NB4 (cell line): Measurements from ENCODE around the gene NOTCH1.
A peak's percentile ranks its signal among the peaks of the same experiment; 100 is the strongest.

Experiments used
- DNase-seq: peaks from one replicate; pipeline ENCODE4 v3.0.0; 2010; ENCODE audit warnings: low read depth
- H3K4me3 ChIP-seq: one replicate; pipeline ENCODE4 v1.5.1; 2011; ENCODE audit warnings: mild to moderate bottlenecking, low read depth, low read length, moderate library complexity
- MYC ChIP-seq: IDR thresholded peaks from 2 replicates; pipeline ENCODE4 v1.6.1; 2011; ENCODE audit warnings: low read depth, low read length
- POLR2A ChIP-seq: IDR thresholded peaks from 2 replicates; pipeline ENCODE4 v1.6.1; 2011; ENCODE audit warnings: mild to moderate bottlenecking; ENCODE audit not compliant: insufficient read length; ENCODE audit errors: extremely low read depth
- TF ChIP-seq, protein P1 (sequence below): IDR thresholded peaks from one replicate; pipeline ENCODE4 v1.5.1; 2012; ENCODE audit warnings: low read depth, low read length
- TF ChIP-seq, protein P2 (sequence below): IDR thresholded peaks from 2 replicates; pipeline ENCODE4 v1.6.1; 2011; ENCODE audit warnings: low read depth, low read length

The NOTCH1 gene

DNA sequence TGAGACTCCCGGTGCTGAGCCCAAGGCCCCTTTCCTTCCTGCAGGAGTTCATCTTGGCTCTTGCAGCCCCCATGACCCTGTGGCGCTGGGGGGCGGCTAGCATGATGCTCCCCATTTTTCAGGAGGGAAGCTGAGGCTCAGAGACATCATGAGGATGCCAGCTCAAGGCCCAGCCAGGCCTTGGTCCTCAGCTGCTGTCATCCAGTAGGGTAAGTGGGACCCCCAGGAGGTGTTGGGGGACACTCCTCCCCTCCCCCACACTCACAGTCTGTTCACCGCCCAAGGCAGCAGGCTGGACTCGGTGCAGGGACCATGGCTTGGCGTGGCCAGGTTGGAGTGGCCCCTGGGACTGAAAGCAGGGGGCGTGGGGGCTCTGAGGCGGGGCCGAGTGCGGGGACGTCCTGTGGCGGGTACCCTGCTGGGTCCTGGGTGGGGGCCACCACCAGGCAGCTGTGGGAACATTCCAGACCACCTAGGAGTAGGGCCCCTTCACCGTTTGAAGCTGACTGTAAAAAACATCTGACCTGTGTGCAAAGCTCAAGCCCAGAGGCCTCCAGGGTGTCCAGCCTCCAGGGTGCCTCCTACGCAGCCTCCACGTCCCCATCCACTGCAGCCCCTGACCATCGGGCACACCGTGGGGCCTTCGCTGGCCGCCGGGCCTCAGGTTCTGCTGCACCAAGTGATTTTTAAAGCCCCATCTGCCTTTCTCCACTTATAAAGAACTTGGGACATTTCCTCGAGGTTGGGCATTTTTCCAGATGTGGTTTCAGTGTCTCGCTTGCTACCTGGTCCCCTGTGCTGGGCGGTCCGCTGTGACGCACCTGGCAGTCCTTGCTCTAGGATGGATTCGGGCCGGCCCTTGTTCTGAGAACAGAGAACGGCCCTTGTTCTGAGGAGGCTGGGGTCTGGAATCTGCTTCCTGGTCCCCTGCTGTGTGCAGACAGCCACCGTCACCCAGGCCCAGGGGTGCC is 3.4 kb upstream of the NOTCH1 start:
- DNase-seq: no peak

DNA sequence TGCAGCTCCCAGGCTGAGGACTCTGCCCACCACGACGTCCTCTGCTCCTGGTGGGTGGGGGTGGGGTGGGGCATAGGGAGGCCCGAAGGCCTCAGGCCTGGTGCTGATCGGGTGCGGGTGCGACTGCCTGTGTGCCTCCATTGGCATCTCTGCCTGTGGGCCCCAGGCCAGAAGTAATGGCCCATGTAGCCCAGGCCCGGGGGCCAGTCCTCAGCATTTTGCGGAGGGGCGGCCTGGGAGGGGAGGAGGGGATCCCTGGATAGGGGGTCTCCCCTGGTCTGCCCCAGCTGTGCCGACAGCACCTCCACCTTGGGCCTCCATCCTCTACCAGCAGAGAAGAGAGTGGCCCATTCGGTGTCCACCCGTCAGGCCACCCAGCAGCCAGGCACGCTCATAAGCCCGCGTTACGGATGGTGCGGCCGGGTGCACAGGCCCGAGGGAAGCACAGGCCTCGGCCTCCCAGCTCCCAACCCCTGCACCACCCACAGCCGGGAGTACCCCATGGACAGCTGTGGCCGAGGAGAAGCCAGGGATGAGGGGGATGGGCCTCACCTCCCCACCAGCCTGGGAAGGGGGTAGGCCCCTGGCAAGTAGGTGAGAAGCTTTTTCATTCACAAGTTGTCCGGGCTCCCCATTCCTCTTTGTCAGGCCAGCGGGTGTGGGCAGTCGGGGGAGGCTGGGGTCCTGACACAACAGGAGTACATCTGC is 1.8 kb upstream of the NOTCH1 start:
- no peak for TF ChIP-seq POLR2A
- TF ChIP-seq, protein P1, sequence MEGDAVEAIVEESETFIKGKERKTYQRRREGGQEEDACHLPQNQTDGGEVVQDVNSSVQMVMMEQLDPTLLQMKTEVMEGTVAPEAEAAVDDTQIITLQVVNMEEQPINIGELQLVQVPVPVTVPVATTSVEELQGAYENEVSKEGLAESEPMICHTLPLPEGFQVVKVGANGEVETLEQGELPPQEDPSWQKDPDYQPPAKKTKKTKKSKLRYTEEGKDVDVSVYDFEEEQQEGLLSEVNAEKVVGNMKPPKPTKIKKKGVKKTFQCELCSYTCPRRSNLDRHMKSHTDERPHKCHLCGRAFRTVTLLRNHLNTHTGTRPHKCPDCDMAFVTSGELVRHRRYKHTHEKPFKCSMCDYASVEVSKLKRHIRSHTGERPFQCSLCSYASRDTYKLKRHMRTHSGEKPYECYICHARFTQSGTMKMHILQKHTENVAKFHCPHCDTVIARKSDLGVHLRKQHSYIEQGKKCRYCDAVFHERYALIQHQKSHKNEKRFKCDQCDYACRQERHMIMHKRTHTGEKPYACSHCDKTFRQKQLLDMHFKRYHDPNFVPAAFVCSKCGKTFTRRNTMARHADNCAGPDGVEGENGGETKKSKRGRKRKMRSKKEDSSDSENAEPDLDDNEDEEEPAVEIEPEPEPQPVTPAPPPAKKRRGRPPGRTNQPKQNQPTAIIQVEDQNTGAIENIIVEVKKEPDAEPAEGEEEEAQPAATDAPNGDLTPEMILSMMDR: no peak
- DNase-seq: no peak
- no peak overlapping the region for H3K4me3 ChIP-seq

More for the DNA sequence above, 3.4 kb upstream of the NOTCH1 start:
- no peak overlapping the region for H3K4me3 ChIP-seq
- TF ChIP-seq POLR2A (no peak), MYC (no peak)
- TF ChIP-seq, protein P1: no peak
- TF ChIP-seq, protein P2, sequence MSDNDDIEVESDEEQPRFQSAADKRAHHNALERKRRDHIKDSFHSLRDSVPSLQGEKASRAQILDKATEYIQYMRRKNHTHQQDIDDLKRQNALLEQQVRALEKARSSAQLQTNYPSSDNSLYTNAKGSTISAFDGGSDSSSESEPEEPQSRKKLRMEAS: no peak

DNA sequence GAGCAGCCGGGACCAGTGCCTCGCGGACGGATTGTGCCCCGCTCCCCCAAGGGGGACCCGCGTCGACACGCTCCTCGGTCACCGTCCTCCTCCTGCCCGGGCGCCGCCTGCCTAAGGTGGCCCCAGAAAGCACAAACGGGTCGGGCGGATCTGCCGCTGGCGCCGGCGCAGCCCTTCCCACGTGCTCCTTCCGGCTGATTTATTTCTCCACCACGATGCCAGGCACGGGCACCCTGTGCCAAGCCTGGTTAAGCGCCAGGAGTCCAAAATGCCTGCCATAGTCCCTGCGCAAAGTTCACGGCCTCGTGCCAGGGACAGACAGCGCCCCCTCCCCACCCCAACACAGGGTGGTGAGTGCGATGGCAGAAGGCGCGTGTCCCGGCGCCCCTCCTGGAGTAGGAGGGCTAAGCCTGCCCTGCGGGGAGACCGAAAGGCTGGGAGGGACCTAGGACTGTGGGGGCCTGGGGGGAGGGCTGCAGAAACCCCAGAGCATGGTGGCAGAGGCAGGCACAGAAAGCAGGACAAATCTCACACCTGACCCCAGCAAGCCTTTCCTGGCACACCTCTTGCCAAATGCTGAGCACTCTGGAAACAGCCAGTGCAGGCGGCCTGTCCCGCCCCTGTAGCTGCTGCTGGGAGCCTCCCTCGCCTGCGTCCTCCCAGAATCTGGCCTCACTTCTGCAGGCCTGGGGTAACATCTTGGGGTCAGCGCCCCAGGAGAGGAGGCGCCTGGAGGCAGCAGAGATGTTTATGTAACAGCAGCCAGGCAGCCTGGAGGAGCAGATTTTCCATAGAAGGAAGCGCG is 1.1 kb upstream of the NOTCH1 start:
- H3K4me3 ChIP-seq: peak overlapping the region; percentile 32
- no peak for TF ChIP-seq MYC
- TF ChIP-seq, protein P1: no peak
- TF ChIP-seq POLR2A: no peak
- TF ChIP-seq, protein P2: peak; percentile 92
- DNase-seq: peak; percentile 66

DNA sequence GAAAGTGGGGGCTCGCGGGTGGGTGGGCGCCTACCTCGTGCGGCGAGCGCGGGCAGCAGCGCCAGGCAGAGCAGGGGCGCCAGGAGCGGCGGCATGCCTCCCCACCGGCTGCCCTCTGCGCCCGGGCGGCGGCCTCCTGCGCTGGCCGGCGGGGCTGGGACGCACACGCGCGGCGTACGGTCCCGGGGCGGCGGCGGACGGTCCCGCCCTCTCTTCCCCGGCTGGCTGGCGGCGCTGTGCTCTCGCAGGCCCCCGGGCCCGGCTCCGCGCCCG is 220 bp downstream of the NOTCH1 start:
- peak overlapping the region; percentile 66 for H3K4me3 ChIP-seq
- DNase-seq: no peak
- TF ChIP-seq MYC (no peak), POLR2A (no peak)
- TF ChIP-seq, protein P1: no peak
- TF ChIP-seq, protein P2: no peak

DNA sequence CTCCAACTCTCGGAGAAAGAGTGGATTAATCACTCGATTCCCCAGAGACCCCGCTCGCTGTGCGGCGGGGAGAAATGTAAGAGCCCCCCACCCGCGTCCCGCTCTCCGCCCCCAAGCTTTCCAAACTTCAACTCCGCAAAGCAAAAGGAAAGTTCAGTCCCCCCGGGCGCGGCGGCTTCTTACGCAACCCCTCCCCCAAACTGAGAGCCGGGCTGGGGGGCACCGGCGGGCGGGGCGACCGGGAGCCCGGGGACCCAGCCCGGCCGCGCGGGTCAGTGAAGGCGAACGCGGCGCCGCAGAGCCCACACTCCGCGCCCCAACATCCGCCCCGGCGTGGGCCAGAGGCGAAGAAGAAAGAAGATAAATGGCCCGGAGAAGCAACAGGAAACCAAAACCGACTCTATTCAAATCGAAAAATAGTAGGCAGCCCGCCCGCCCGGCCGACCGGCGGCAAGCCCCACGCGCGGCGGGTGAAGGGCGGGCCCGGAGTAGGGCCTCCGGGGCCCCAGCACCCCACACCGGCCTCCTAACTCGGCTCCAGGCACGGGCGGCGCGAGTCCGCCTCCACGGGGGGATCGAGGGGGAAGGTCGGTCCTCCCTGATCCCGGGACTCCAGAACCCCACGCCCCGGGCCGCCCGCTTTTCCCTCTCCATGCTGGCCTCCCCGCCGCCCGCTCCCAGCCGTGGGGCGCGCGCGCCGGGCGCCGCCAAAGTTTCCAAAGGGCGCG is 720 bp downstream of the NOTCH1 start:
- peak overlapping the region; percentile 66 for H3K4me3 ChIP-seq
- TF ChIP-seq, protein P2: no peak
- TF ChIP-seq, protein P1: no peak
- TF ChIP-seq POLR2A (no peak), MYC (no peak)
- peak; percentile 38 for DNase-seq
